SU-DHL-6 (cell line): Measurements from ENCODE around the gene SLC35A3.

Source experiments
- CTCF ChIP-seq: fragments of 200-600 bp; sonication (generic); IDR thresholded peaks from one replicate; pipeline ENCODE4 v1.5.1; 2017; ENCODE audit warnings: antibody characterized with exemption, mild to moderate bottlenecking, low read length, moderate library complexity; ENCODE audit not compliant: insufficient read depth, poor library complexity, severe bottlenecking
- EZH2phosphoT487 ChIP-seq: fragments of 200-600 bp; sonication (generic), shearing (Covaris generic); conservative IDR thresholded peaks from 2 replicates; pipeline ENCODE4 v1.6.1; 2018; ENCODE audit warnings: mild to moderate bottlenecking, antibody characterized with exemption, low read length, moderate library complexity, mixed read lengths

GRCh38 chr1:99956755-99957154 is 13.0 kb upstream of the SLC35A3 start:
- TF ChIP-seq CTCF (no peak), EZH2phosphoT487 (no peak)
